Type B pancreatic cell (in vitro differentiated cells): ENCODE data around the gene NPHP4. TPM values are rescaled to one million over a fixed set of nuclear protein-coding genes. Genes with fewer than 3 reads are reported as not detected.

Source experiments
- DNase-seq: peaks from one replicate; pipeline ENCODE4 v3.0.0; 2021; ENCODE audit warnings: mixed read lengths; ENCODE audit not compliant: unreplicated experiment; ENCODE audit errors: extremely low spot score
- H3K27ac Mint-ChIP-seq: 2 replicates; pipeline ENCODE4 v1.8.0; 2021; ENCODE audit warnings: mild to moderate bottlenecking, mixed read lengths
- H3K27me3 Mint-ChIP-seq: 2 replicates; pipeline ENCODE4 v1.8.0; 2021; ENCODE audit warnings: mixed read lengths
- H3K36me3 Mint-ChIP-seq: 2 replicates; pipeline ENCODE4 v1.8.0; 2021; ENCODE audit warnings: mixed read lengths
- H3K4me1 Mint-ChIP-seq: one replicate; pipeline ENCODE4 v1.8.0; 2021; ENCODE audit warnings: mixed read lengths; ENCODE audit not compliant: unreplicated experiment
- H3K4me3 Mint-ChIP-seq: 2 replicates; pipeline ENCODE4 v1.8.0; 2021; ENCODE audit warnings: mild to moderate bottlenecking, mixed read lengths
- H3K9me3 Mint-ChIP-seq: 2 replicates; pipeline ENCODE4 v1.8.0; 2021; ENCODE audit warnings: mixed read lengths
- total RNA-seq: library from RNA; stranded (reverse); gene quantifications from 2 replicates; pipeline ENCODE4 v1.2.1, GENCODE V29; 2021; ENCODE audit warnings: low replicate concordance
- TF ChIP-seq, protein P1 (sequence below): fragments of 200-600 bp; sonication (generic); conservative IDR thresholded peaks from 2 replicates; pipeline ENCODE4 v1.5.0; 2021; ENCODE audit warnings: antibody characterized with exemption, mild to moderate bottlenecking

The NPHP4 gene
- total RNA-seq, 1 donor from 2014 or later, result 21.7 TPM

DNA sequence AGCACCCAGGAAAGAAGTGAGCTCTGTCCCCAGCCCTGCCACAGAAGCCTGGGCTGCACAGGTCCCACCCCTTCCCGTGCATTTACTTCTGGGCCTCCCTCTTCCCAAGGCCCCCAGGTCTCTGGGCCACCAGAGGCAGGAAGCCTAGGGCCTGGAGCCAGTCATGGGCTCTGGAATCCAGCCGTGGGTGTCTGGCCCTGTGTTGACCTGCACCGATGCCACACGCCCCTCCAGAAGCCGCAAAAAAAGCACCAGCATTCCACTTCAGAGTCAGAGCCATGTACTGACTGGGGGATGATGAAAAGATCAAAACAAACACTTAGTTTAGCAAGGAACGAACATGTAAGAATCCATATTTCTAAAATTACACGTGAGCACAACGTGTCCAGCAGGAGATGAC, 141.7 kb downstream of the NPHP4 start:
- H3K4me3 Mint-ChIP-seq, result no peak overlapping the region
- H3K27me3 Mint-ChIP-seq, result peaks cover 15% of the 10 kb centered on the region
- no peak overlapping the region for H3K27ac Mint-ChIP-seq
- no peak for DNase-seq
- no peaks in the 10 kb centered on the region for H3K9me3 Mint-ChIP-seq
- H3K4me1 Mint-ChIP-seq, result no peaks in the 10 kb centered on the region
- no peaks in the 10 kb centered on the region for H3K36me3 Mint-ChIP-seq
- TF ChIP-seq, protein P1, sequence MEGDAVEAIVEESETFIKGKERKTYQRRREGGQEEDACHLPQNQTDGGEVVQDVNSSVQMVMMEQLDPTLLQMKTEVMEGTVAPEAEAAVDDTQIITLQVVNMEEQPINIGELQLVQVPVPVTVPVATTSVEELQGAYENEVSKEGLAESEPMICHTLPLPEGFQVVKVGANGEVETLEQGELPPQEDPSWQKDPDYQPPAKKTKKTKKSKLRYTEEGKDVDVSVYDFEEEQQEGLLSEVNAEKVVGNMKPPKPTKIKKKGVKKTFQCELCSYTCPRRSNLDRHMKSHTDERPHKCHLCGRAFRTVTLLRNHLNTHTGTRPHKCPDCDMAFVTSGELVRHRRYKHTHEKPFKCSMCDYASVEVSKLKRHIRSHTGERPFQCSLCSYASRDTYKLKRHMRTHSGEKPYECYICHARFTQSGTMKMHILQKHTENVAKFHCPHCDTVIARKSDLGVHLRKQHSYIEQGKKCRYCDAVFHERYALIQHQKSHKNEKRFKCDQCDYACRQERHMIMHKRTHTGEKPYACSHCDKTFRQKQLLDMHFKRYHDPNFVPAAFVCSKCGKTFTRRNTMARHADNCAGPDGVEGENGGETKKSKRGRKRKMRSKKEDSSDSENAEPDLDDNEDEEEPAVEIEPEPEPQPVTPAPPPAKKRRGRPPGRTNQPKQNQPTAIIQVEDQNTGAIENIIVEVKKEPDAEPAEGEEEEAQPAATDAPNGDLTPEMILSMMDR, result no peak

DNA sequence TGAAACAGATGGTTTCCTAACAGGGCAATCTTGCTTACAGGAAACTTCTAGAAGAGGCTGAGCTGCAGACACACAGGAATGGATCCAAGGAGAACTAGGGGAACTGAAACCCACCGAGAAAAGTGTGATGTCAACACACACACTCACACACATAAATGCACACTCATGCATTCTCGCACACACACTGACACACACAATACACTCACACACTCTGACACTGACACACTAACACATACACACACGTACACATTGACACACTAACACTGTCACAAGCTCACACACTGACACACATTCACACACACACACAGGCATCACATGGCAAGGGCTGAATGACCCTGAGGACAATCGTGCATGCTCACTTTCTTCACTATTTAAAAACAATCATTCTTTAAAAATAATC, 142.7 kb downstream of the NPHP4 start:
- no peaks in the 10 kb centered on the region for H3K4me1 Mint-ChIP-seq
- DNase-seq, result no peak
- H3K4me3 Mint-ChIP-seq, result no peak overlapping the region
- H3K27ac Mint-ChIP-seq, result no peak overlapping the region
- TF ChIP-seq, protein P1, result no peak
- H3K36me3 Mint-ChIP-seq, result no peaks in the 10 kb centered on the region
- peaks cover 15% of the 10 kb centered on the region for H3K27me3 Mint-ChIP-seq
- H3K9me3 Mint-ChIP-seq, result no peaks in the 10 kb centered on the region

DNA sequence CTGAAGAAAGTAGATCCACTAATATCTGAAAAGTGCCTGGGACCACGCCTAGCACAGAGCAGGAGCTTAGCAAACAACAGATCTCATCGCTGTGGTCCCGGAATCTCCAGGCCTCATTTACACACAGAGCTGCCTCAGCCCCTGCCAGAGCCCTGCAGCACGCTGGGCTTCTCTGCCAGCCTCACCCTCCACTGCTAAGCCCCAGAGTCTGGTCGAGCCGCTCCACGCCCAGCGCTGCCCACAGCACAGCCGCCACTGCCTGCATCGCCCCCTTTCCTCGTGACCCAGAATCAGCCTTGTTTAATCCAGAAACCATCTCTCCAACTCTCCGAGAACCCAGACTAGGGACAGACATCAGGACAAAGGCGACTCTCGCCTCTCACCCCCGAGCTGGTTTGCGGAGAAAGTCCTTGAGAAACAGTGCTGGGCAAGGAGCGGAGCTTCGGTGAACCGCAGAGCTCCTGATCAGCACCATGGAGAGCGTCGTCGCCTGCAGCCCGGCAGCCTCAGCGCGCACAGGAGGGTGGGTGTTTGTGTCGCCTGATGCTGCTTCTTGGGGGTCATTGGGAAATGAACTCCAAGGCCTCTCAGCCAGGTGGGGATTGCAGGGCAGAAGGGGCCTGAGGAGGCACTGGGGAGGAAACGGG, 145.1 kb downstream of the NPHP4 start:
- Mint-ChIP-seq H3K4me3 (no peak overlapping the region), H3K27me3 (peaks cover 17% of the 10 kb centered on the region), H3K4me1 (no peaks in the 10 kb centered on the region), H3K27ac (peak overlapping the region; percentile 39), H3K9me3 (no peaks in the 10 kb centered on the region), H3K36me3 (no peaks in the 10 kb centered on the region)
- TF ChIP-seq, protein P1, result no peak
- no peak for DNase-seq

DNA sequence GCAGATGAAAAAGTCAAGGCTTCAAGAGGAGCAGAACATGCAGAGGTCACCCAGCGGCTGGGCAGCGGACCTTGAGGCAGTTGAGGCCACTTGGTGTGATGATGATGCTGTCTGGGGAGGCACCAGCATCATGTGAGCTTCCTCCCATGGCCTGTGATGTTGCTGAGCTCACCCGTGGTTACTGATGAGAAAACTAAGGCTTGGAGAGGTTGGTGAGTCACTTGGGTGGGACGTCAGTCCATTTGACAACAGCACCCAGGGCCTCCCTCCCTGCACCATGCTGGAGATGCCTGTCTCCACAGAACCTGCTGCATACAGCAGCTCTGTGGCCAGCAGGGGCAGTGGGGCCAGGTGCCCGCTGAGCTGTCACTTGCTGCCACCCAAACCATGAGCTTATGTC, 146.8 kb downstream of the NPHP4 start:
- no peak for DNase-seq
- Mint-ChIP-seq H3K27ac (no peak overlapping the region), H3K9me3 (no peaks in the 10 kb centered on the region), H3K4me3 (no peak overlapping the region), H3K4me1 (no peaks in the 10 kb centered on the region), H3K27me3 (peaks cover 15% of the 10 kb centered on the region), H3K36me3 (no peaks in the 10 kb centered on the region)
- TF ChIP-seq, protein P1, result no peak

DNA sequence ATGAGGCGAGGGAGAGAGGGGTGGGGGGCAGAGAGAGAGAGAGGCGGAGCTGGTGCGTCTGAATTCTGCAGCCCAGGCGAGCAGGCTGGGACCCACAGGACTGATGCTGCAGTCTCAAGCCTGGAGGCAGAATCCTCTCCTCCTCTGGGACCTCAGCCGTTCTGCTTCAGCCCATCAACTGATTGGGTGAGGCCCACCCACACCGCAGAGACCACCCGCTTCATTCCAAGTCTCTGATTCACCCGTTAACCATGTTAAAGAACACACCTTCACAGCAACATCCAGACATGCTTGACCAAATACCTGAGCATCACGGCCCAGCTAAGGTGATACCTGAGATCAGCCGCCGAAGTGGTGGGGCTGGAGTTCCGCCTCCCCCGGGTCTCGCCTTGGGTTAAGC, 147.8 kb downstream of the NPHP4 start:
- Mint-ChIP-seq H3K27ac (no peak overlapping the region), H3K9me3 (no peaks in the 10 kb centered on the region), H3K36me3 (no peaks in the 10 kb centered on the region), H3K4me1 (peaks cover 7% of the 10 kb centered on the region), H3K27me3 (peaks cover 18% of the 10 kb centered on the region), H3K4me3 (no peak overlapping the region)
- DNase-seq, result no peak
- TF ChIP-seq, protein P1, result no peak
